ENCODE data around the gene GGACT. TPM values are rescaled to one million over a fixed set of nuclear protein-coding genes. Genes with fewer than 3 reads are reported as not detected.

GGACT gene
- total RNA-seq, 1 experiment from 2014 or later = 1.6 TPM

GRCh38 chr13:100513987-100514670 is 74.5 kb downstream of the GGACT start:
- DNase-seq (ENCODE audit: low read depth) = peak; percentile 25

DNA sequence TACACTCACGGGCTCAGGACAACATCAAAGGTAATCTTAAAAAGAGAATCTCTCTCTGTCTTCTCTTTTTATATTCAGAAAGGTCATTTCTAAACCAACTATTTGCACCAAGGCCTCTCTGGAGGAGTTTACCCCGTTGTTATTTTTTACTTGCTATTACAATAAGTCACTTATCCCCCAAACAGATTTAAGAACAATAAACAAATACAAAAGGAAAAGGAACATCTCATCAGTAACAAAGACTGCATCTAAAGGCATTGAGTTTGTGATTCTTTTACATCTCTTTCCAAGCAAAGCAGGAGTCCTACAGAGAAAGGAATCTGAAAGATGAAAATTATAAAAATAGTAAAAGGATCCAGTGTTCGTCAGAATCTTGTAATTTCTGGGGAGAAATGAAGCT is 75.4 kb downstream of the GGACT start:
- no peak for DNase-seq (ENCODE audit: low read depth)

GRCh38 chr13:100512422-100512821 is 76.2 kb downstream of the GGACT start:
- peak; percentile 47 for DNase-seq (ENCODE audit: low read depth)

DNA sequence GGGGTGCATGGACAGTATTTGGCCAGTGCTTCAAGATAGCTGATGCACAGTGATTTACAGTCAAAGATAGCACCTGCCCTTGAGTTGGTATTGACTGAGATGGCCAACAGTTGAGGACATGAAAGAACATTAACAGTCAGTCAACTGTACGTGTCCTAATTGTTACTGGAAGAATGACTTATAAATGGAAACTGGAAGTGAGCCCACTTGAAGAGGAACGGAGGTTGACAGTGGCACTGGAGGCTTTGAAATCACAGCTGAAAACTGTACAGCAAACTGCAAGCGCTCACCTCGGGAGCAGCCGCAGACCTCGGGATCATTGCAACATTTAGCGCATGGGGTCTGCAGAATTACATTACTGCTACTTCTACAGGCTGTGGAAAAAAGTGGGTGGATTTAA is 77.1 kb downstream of the GGACT start:
- DNase-seq (ENCODE audit: low read depth) = no peak

DNA sequence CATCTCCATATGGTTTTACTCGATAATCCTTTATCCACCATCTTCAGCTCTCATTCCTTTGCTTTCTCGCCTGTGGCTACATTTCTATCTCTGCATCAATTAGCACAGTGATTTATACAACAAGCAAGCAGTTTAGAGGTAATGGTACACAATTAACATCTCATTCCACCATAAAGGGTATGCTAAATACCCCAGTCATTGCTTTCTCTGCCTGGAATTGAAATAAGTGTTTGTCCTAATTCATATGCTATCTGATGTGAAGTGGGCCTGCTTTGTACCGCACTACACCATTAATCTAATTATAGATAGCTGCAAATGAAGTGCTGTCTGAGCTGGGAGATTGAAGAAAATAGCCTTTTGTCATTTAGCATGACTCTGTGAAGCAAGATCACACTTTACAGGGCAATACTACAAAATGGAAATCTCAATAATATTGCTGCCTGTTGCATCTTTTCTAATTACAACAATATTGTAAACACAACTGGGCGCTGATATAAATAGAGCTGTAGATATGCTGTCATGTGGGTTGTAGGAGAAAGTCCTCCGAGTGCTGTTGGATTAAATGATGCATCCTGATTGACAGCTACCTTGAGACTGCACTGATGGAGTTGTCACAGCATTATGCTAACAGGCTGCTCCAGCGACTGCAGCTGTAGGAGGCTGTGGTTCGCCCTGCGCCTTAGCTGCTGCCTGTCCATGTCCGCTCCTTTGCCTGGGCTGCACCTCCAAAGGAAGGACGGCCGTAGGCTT is 78.2 kb downstream of the GGACT start:
- DNase-seq (ENCODE audit: low read depth) = no peak

DNA sequence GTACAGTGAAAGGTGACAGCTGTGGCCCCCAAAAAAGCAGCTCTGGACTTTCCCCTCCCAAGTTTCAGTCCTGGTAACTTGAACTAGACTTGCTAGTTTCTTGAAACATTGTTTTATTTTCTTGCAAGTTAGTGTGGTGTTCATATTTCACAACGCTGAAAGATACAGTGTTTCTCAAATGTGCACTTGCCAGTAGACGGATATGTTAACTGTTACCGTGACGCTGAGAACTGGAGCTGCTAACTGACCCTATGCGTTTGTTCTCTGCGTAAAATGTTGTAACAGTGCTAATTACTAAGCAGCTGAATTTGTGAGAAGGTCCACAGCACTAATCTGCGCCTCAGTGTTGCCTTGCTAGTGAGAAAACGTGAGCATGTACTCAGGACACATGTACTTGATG is 79.6 kb downstream of the GGACT start:
- DNase-seq (ENCODE audit: low read depth) = no peak

DNA sequence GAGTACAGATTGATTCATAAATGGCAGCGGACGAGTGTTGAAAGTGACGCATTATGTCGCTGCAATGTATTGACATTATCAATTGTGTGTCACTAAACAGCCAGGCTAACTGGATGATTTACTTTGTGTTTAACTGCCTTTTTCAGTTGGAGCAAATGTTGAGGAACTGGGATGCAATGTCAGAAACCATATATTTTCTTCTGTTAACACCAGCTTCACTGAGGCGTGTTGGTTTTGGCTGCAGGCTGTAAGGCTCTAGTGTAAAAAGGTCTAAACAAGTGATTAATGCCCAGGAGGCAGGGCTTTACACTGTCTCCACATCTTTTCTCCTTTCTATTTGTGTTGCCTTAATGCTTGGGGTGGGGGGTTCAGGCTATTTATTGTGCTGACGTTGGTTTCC is 80.1 kb downstream of the GGACT start:
- DNase-seq (ENCODE audit: low read depth) = no peak

DNA sequence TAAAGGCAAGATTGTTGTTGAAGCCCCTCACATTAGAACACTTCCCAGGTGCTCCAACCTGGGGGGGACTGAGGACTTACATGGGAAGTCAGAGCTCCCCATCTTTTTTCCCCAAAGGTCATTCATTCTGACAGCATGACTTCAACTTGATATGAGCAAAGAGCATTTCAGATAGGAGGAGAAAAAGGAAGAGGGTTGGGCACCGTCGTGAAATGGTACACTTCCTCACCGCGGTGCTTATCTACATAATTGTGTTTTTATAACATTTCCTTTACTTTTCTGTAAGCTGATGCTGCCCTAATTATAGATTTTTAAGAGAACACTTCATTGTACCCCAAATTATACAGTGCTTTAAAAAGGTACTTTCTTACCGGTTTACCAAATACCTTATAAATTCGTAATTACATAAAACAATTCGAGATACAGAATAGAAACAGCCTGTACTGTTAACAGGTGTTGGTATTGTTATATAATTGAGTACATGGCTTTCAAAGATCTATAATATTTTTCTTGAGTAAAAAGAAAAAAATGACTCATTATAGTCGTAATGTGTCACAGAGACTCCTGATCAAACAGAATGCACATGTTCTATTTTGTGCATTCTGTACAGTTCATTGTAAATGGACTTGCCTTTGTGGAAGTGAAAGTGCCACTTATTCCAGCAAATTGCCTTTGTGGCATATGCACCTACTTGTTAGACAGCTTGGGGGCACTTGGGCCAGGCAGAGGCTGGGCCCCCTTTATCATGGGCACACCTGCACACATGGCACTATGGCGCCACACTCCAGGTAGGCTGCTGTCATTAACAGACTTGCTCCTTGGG is 81.8 kb downstream of the GGACT start:
- no peak for DNase-seq (ENCODE audit: low read depth)

- no peak for DNase-seq (ENCODE audit: low read depth)
Measured at GRCh38 chr13:100506154-100506553, 82.4 kb downstream of the GGACT start.

- DNase-seq (ENCODE audit: low read depth) = no peak
Measured at GRCh38 chr13:100503622-100504021, 85.0 kb downstream of the GGACT start.

DNA sequence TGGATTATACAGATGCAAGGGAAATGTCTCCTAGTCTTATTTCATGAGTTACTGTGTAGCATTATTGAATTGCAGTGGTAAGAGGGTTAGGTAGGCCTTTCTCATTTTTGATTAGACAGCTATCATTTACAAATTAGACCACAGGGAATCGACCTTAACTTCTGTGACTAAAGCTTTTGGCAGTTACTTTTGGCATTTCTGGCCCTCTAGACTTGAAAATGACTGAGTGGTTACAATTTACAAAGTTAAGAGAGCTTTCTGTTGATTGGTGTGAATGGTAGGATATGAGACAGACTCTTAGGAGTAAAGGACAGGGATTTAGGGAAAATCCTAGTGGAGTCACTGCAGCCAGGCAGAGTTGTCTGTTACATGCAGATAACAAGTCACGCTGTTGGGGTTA is 86.1 kb downstream of the GGACT start:
- DNase-seq (ENCODE audit: low read depth) = no peak

DNA sequence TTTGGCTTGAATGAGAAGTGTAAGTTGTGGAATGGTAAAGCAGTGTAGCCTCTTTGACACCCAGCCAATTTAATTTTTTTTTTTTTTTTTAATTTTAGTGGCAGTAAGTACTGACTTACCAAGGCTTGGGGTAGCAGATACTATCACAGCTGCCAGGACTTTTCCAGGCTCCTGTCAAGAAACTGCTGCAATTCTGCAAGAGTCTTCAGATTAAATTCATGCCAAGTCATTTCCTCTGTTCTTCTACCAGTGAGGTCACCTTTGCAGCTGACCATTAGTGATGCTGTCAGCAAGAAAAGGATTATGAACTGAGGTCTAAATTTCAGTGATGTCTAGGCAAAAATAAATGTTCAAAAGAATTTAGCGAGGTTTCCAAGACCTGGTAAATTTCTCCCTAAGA is 91.2 kb downstream of the GGACT start:
- DNase-seq (ENCODE audit: low read depth) = peak; percentile 48

DNA sequence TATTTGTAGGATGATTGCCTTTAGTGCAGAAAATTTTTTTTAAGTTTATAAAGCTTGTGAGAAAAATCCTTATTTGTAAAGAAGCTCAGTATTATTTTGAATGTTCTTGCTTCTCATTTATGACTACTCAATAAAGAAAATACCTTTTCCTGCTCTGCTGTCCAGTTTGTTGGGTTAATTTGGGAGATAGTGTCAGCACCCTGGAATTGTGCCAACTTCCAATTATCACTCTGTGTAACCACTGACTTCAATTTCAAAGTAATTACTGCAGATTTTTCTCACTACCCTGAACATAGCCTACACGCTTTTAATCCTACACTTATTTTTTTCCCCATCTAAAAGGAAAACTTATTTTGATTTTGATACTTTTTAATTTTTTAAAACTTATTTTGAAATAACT is 93.1 kb downstream of the GGACT start:
- DNase-seq (ENCODE audit: low read depth) = no peak

GRCh38 chr13:100493418-100493817 is 95.2 kb downstream of the GGACT start:
- DNase-seq (ENCODE audit: low read depth) = no peak

DNA sequence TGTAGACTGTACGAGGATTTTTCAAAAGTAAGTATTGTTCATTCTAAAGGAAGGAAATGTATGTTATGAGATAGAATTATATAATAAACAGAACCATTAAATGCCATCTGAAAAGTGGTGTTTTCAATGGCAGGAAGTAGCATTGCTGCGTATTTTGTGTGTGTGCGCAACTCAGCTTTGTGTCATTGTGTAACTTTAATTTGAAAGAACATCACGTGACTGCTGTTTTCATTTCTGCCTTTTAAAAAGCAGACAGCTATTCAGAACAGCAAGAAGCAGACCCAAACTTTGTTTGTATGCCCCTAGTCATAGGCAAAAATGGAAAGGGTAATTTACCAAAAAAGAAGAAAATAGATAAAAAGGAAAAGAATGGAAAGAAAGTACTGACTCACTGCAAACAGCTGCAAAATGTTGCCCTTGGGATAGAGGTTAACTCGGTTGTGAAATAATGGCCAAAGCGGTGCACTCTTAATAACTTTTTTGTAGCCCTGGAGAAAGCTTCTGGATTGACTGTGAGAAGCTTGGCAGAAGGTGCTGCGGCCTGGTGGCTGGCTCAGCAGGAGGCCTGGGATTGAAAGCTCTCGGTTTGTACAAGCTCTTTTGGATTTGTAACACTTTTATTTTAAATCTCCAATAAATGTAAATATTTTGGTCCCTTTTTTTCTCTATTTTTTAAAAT is 97.3 kb downstream of the GGACT start:
- no peak for DNase-seq (ENCODE audit: low read depth)

DNA sequence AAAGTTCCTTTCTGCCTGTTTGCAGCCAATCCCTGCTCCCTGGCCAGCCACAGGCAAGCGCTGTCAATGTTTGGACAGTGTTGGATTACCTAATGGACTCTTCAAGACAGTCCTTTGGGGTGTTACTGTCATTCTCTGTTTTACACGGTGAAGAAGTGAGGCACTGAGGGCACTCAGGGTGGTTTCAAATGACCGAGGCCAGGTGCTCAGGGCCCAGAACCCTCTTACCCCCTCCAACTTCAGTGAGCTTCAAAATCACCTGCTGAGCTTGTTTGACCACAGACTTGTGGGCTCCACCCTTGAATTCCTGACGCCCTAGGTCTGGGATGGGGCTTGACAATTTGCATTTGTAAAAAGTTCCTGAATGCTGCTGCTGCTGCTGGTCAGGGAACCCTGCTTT is 97.9 kb downstream of the GGACT start:
- no peak for DNase-seq (ENCODE audit: low read depth)

DNA sequence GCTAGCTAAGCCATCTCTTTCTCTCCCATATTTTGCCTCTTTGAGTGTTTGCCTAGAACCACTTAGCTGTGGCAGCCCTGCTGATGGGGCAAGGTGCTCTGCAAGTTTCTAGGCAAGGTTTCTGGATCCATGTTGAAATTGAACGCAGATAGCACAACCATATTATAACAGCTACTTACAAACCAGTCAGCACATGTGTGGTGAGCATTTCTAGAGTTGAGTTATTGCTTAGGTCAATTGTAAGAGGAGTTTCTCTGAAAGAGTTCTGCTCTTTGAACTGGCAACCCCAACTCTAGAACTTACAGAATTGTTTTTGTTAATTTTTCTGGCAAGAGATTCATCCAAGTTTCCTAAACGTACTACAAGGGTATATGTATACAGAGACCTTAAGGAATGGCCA is 103.3 kb downstream of the GGACT start:
- DNase-seq (ENCODE audit: low read depth) = no peak

GRCh38 chr13:100484702-100485101 is 103.9 kb downstream of the GGACT start:
- no peak for DNase-seq (ENCODE audit: low read depth)

- DNase-seq (ENCODE audit: low read depth) = no peak
Measured at GRCh38 chr13:100483841-100484381, 104.7 kb downstream of the GGACT start.

DNA sequence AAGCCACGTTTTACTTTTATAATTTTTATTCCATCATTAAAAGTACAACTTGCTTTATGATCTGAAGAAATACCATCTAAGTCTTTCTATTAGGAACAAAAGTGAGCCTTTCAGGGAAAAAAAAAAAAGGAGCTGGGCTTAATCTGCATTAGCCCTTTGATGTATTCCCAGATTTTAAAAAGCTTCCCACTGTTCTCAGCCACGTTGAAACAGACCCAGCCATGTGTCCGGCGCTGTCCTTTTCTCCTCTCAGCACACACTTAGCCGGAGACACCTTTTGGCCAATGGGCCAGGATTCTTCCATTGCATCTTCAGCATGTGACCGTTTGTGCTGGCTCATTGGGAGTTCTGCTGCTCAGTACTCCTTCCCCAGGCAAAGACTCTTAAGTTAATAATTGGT is 105.5 kb downstream of the GGACT start:
- no peak for DNase-seq (ENCODE audit: low read depth)

DNA sequence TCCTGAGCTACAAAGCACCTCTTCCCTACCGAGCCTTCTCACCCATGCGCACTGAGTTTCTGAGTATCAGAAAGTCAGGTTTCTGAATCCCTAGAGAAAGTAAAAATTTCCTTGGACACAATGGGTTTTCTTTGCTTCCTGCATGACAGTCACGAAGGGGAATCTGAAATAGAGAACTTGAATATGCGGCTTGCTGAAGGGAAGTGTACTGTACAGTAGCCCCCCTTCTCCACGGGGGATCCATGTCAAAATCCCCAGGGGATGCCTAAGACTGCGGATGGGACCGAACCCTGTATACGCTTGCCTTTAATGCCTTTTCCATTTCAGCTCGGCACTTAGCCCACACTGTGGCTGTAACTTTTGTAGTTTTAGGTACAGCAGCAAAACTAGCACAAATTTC is 107.9 kb downstream of the GGACT start:
- DNase-seq (ENCODE audit: low read depth) = no peak

Data from M059J (cell line).